Measurements from ENCODE around the gene SETBP1. TPM values are rescaled to one million over a fixed set of nuclear protein-coding genes. Genes with fewer than 3 reads are reported as not detected.

SETBP1 gene
- total and polyA plus RNA-seq, 2 of the 4 experiments (the other 2 are of a cell fraction) = 0.19 to 0.36 TPM

DNA sequence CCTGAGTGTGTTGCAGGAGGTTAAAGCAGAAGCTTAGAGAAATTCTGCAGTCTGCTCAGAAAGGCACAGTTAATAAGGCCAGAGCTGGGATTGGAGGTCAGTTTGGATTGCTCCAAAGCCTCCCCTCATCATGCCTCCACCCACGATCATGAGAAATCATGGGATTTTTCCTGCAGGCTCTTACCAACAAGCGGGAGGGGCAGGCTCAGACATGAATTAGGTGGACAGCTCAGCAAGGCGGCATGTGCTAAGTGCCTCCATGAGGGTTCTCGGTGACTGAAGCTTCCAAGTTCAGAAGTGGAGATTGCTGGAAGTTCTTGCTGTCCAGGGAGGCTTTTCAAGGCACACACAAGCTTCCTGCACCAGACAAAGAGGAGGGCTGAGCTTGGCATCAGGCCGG lies 163.8 kb downstream of the SETBP1 start:
- H3K9ac ChIP-seq (ENCODE audit: low read depth, low read length) = no peak overlapping the region
- no peak overlapping the region for H3K23ac ChIP-seq (ENCODE audit: low read depth, low read length)
- no peak overlapping the region for H2BK120ac ChIP-seq (ENCODE audit: low read depth, low read length)
- intact Hi-C loops (cut with micrococcal nuclease) (no loop called here), in situ Hi-C loops (cut with MboI; ENCODE audit: low sequenced_read_pairs) (no loop called here), dilution Hi-C loops (cut with HindIII; ENCODE audit: low sequenced_read_pairs, unreplicated experiment) (no loop called here)
- H3K14ac ChIP-seq (replicated peaks; ENCODE audit: low read depth, low read length) = no peak overlapping the region
- no peak overlapping the region for H2AK5ac ChIP-seq (ENCODE audit: low read depth, low read length)
- no peak overlapping the region for H2BK5ac ChIP-seq (ENCODE audit: low read depth, low read length, poor library complexity, severe bottlenecking)
- no peak overlapping the region for H2AFZ ChIP-seq (replicated peaks; ENCODE audit: low read length, poor library complexity)
- TF ChIP-seq NFE2L2 (IDR thresholded peaks at IDR 0.05; ENCODE audit: low read depth, low read length) (no peak), MXI1 (IDR thresholded peaks at IDR 0.05; ENCODE audit: borderline replicate concordance, low read depth, low read length) (no peak), SMC3 (IDR thresholded peaks at IDR 0.05; ENCODE audit: low read depth, low read length) (no peak), RCOR1 (IDR thresholded peaks at IDR 0.05; ENCODE audit: insufficient replicate concordance, low read length) (no peak), USF2 (IDR thresholded peaks at IDR 0.05; ENCODE audit: low read depth, low read length) (no peak), MAFK (IDR thresholded peaks at IDR 0.05; ENCODE audit: low read depth, low read length) (no peak), BHLHE40 (IDR thresholded peaks at IDR 0.05; ENCODE audit: low read depth, low read length) (no peak), RAD21 (IDR thresholded peaks at IDR 0.05; ENCODE audit: low read length) (no peak), CHD1 (IDR thresholded peaks at IDR 0.05; ENCODE audit: low read depth, low read length) (no peak)
- H4K8ac ChIP-seq (ENCODE audit: low read depth in 2 of 2, low read length in 2 of 2) = no peak overlapping the region
- DNase-seq (no peak), ATAC-seq (ENCODE audit: low read depth) (no peak)
- no TSS peak for BruUV-seq (replicated peaks)
- ChIA-PET CTCF (no interaction called here), POLR2A (ENCODE audit: unreplicated experiment) (no interaction called here)
- no peaks in the 10 kb centered on the region for H3K27me3 ChIP-seq (ENCODE audit: control insufficient read depth, insufficient read depth, low read length)
- no peak overlapping the region for H3K56ac ChIP-seq (ENCODE audit: extremely low read depth, insufficient read depth, low read length)
- H3K9me3 ChIP-seq (ENCODE audit: control insufficient read depth, insufficient read depth, low read length) = no peaks in the 10 kb centered on the region
- WGBS, 2 experiments (ENCODE audit: extremely low coverage in 2 of 2, insufficient read length in 1 of 2) = 67% methylated on average over 1 of the region's 5 CpGs; no CpG with 5 or more reads in 1 of the 2 experiments
- H2BK15ac ChIP-seq (ENCODE audit: low read depth, low read length) = no peak overlapping the region
- H2BK20ac ChIP-seq (ENCODE audit: low read depth, low read length) = no peak overlapping the region
- H3K4me2 ChIP-seq (ENCODE audit: low read depth, low read length) = no peak overlapping the region
- H3K4me3 ChIP-seq (ENCODE audit: insufficient read depth, low read depth, low read length) = no peak overlapping the region
- no peak overlapping the region for H4K91ac ChIP-seq (ENCODE audit: insufficient read depth, low read depth, low read length)
- no peaks in the 10 kb centered on the region for H3K36me3 ChIP-seq (ENCODE audit: control insufficient read depth, insufficient read depth, low read length)
- no peaks in the 10 kb centered on the region for H3K9me1 ChIP-seq (ENCODE audit: insufficient read depth, low read length)
- no peak overlapping the region for H3K18ac ChIP-seq (ENCODE audit: low read depth, low read length)
- no peak overlapping the region for H4K5ac ChIP-seq (ENCODE audit: low read depth, low read length)
- no peaks in the 10 kb centered on the region for H3K79me1 ChIP-seq (ENCODE audit: low read depth in 1 of 2, low read length in 2 of 2)
- no peak overlapping the region for H3K4ac ChIP-seq (ENCODE audit: low read depth, low read length)
- H4K20me1 ChIP-seq (ENCODE audit: insufficient read depth, low read length) = no peaks in the 10 kb centered on the region
- H3K27ac ChIP-seq (ENCODE audit: insufficient read depth, low read length) = no peak overlapping the region
- peaks cover 4% of the 10 kb centered on the region; the same call in 1 of the 2 replicates for H3K4me1 ChIP-seq (ENCODE audit: control insufficient read depth, insufficient read depth, low read length)
- H2AK9ac ChIP-seq (replicated peaks; ENCODE audit: low read depth, low read length, poor library complexity) = no peak overlapping the region

Measured in IMR-90 (cell line).